ENCODE results near the gene SLU7.
"Not testable (repeated sequence)": the region's sequence is repeated elsewhere in the genome, so short reads cannot be mapped to it uniquely, and the experiment has no call there.

The SLU7 gene

GRCh38 chr5:160441311-160441781 lies 22.5 kb upstream of the SLU7 start:
- Histone ChIP-seq H3K27me3 (replicated peaks; ENCODE audit: control insufficient read depth, insufficient read depth, low read length) (no peaks in the 10 kb centered on the region), H3K36me3 (ENCODE audit: control insufficient read depth, insufficient read depth, low read length) (no peaks in the 10 kb centered on the region), H3K4me3 (replicated peaks; ENCODE audit: low read depth, low read length) (no peak overlapping the region)
- no peak for TF ChIP-seq CTCF (IDR thresholded peaks at IDR 0.05; ENCODE audit: insufficient read depth, low read length, poor library complexity, severe bottlenecking)
- no peak for DNase-seq (ENCODE audit: extremely low read depth, insufficient read length)

GRCh38 chr5:160439205-160439600 lies 20.3 kb upstream of the SLU7 start:
- Histone ChIP-seq H3K27me3 (replicated peaks; ENCODE audit: control insufficient read depth, insufficient read depth, low read length) (no peaks in the 10 kb centered on the region), H3K4me3 (replicated peaks; ENCODE audit: low read depth, low read length) (peak overlapping the region; percentile 72), H3K36me3 (ENCODE audit: control insufficient read depth, insufficient read depth, low read length) (no peaks in the 10 kb centered on the region)
- peak; percentile 87 for TF ChIP-seq CTCF (IDR thresholded peaks at IDR 0.05; ENCODE audit: insufficient read depth, low read length, poor library complexity, severe bottlenecking)
- peak; percentile 84 for DNase-seq (ENCODE audit: extremely low read depth, insufficient read length)

GRCh38 chr5:160438316-160439204 lies 19.7 kb upstream of the SLU7 start:
- peak overlapping the region; percentile 72 for H3K4me3 ChIP-seq (replicated peaks; ENCODE audit: low read depth, low read length)
- no peaks in the 10 kb centered on the region for H3K36me3 ChIP-seq (ENCODE audit: control insufficient read depth, insufficient read depth, low read length)
- no peaks in the 10 kb centered on the region for H3K27me3 ChIP-seq (replicated peaks; ENCODE audit: control insufficient read depth, insufficient read depth, low read length)
- peak; percentile 80 for TF ChIP-seq CTCF (IDR thresholded peaks at IDR 0.05; ENCODE audit: insufficient read depth, low read length, poor library complexity, severe bottlenecking)
- no peak for DNase-seq (ENCODE audit: extremely low read depth, insufficient read length)

GRCh38 chr5:160437271-160437670 lies 18.4 kb upstream of the SLU7 start:
- H3K36me3 ChIP-seq (ENCODE audit: control insufficient read depth, insufficient read depth, low read length) = no peaks in the 10 kb centered on the region
- no peak for TF ChIP-seq CTCF (IDR thresholded peaks at IDR 0.05; ENCODE audit: insufficient read depth, low read length, poor library complexity, severe bottlenecking)
- no peaks in the 10 kb centered on the region for H3K27me3 ChIP-seq (replicated peaks; ENCODE audit: control insufficient read depth, insufficient read depth, low read length)

GRCh38 chr5:160436661-160437060 lies 17.8 kb upstream of the SLU7 start:
- not testable (repeated sequence) for DNase-seq (ENCODE audit: extremely low read depth, insufficient read length); H3K4me3 ChIP-seq (replicated peaks; ENCODE audit: low read depth, low read length)

More at GRCh38 chr5:160437271-160437670, 18.4 kb upstream of the SLU7 start:
- DNase-seq (ENCODE audit: extremely low read depth, insufficient read length) = no peak
- no peak overlapping the region for H3K4me3 ChIP-seq (replicated peaks; ENCODE audit: low read depth, low read length)

GRCh38 chr5:160436017-160436416 lies 17.1 kb upstream of the SLU7 start:
- no peaks in the 10 kb centered on the region for H3K27me3 ChIP-seq (replicated peaks; ENCODE audit: control insufficient read depth, insufficient read depth, low read length)
- no peaks in the 10 kb centered on the region for H3K36me3 ChIP-seq (ENCODE audit: control insufficient read depth, insufficient read depth, low read length)
- TF ChIP-seq CTCF (IDR thresholded peaks at IDR 0.05; ENCODE audit: insufficient read depth, low read length, poor library complexity, severe bottlenecking) = no peak
- DNase-seq (ENCODE audit: extremely low read depth, insufficient read length) = no peak
- H3K4me3 ChIP-seq (replicated peaks; ENCODE audit: low read depth, low read length) = no peak overlapping the region

More at GRCh38 chr5:160436661-160437060, 17.8 kb upstream of the SLU7 start:
- H3K36me3 ChIP-seq (ENCODE audit: control insufficient read depth, insufficient read depth, low read length); H3K27me3 ChIP-seq (replicated peaks; ENCODE audit: control insufficient read depth, insufficient read depth, low read length): not testable (repeated sequence)
